H1 (cell line): Measurements from ENCODE around the gene RNU4-1.

Source experiments
- ASH2L ChIP-seq: fragments of 200-600, 300-600 bp; sonication (generic); IDR thresholded peaks from one replicate; pipeline ENCODE4 v1.7.1; 2017; ENCODE audit warnings: low read length
- ATF2 ChIP-seq: IDR thresholded peaks from 2 replicates; pipeline ENCODE4 v1.6.1; 2012; ENCODE audit warnings: low read length, inconsistent platforms
- CHD2 ChIP-seq: IDR thresholded peaks from 2 replicates; pipeline ENCODE4 v1.6.1; 2012; ENCODE audit warnings: low read length, improper control_type of control experiment
- GABPA ChIP-seq: IDR thresholded peaks from 2 replicates; pipeline ENCODE4 v1.6.1; 2011; ENCODE audit warnings: mild to moderate bottlenecking, low read length, moderate library complexity, borderline replicate concordance; ENCODE audit not compliant: insufficient read depth
- POLR2A ChIP-seq, 2 experiments: IDR thresholded peaks; 1 replicate in 1 of 2; 2 replicates in 1 of 2; pipeline ENCODE4 v1.6.1; 2011; ENCODE audit warnings: low read depth in 2 of 2, low read length in 2 of 2, mild to moderate bottlenecking in 2 of 2; ENCODE audit errors: control extremely low read depth in 1 of 2
- POLR2AphosphoS5 ChIP-seq: IDR thresholded peaks from 2 replicates; pipeline ENCODE4 v1.6.1; 2011; ENCODE audit warnings: low read depth, low read length
- RAD21 ChIP-seq, 2 experiments: IDR thresholded peaks in 1 of 2; conservative IDR thresholded peaks in 1 of 2; 2 replicates each; pipeline ENCODE4 v1.6.1; 2011; ENCODE audit warnings: low read depth in 2 of 2, low read length in 2 of 2, improper control_type of control experiment in 1 of 2, inconsistent platforms in 1 of 2, mild to moderate bottlenecking in 1 of 2, moderate library complexity in 1 of 2
- ZNF274 ChIP-seq: IDR thresholded peaks from 2 replicates; pipeline ENCODE4 v1.7.0; 2012; ENCODE audit warnings: low read length, borderline replicate concordance; ENCODE audit errors: extremely low read depth
- TF ChIP-seq, protein P1 (sequence below), 3 experiments: IDR thresholded peaks; 1 replicate in 2 of 3; 2 replicates in 1 of 3; pipeline versions ENCODE4 v1.5.1 to v1.6.1; 2011; ENCODE audit warnings: low read length in 3 of 3, mild to moderate bottlenecking in 3 of 3, inconsistent platforms in 2 of 3, low read depth in 1 of 3, moderate library complexity in 1 of 3; ENCODE audit not compliant: insufficient read depth in 1 of 3; ENCODE audit errors: control extremely low read depth in 1 of 3
- TF ChIP-seq, protein P2 (sequence below): IDR thresholded peaks from 2 replicates; pipeline ENCODE4 v1.6.1; 2012; ENCODE audit warnings: inconsistent platforms

- TF ChIP-seq, protein P1, sequence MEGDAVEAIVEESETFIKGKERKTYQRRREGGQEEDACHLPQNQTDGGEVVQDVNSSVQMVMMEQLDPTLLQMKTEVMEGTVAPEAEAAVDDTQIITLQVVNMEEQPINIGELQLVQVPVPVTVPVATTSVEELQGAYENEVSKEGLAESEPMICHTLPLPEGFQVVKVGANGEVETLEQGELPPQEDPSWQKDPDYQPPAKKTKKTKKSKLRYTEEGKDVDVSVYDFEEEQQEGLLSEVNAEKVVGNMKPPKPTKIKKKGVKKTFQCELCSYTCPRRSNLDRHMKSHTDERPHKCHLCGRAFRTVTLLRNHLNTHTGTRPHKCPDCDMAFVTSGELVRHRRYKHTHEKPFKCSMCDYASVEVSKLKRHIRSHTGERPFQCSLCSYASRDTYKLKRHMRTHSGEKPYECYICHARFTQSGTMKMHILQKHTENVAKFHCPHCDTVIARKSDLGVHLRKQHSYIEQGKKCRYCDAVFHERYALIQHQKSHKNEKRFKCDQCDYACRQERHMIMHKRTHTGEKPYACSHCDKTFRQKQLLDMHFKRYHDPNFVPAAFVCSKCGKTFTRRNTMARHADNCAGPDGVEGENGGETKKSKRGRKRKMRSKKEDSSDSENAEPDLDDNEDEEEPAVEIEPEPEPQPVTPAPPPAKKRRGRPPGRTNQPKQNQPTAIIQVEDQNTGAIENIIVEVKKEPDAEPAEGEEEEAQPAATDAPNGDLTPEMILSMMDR (IDR thresholded peaks at IDR 0.05; ENCODE audit: control extremely low read depth in 1 of 3, insufficient read depth in 1 of 3, low read depth in 1 of 3, low read length in 3 of 3), result no peak
- TF ChIP-seq CHD2 (no peak), POLR2A (IDR thresholded peaks at IDR 0.05; ENCODE audit: control extremely low read depth in 1 of 2, low read depth in 2 of 2, low read length in 2 of 2) (no peak), ATF2 (no peak), POLR2AphosphoS5 (no peak), GABPA (no peak), ZNF274 (no peak), ASH2L (no peak), RAD21 (IDR thresholded peaks at IDR 0.05 in 1 of 2, conservative IDR thresholded peaks at IDR 0.05 in 1 of 2; ENCODE audit: low read depth in 2 of 2, low read length in 2 of 2) (no peak)
- TF ChIP-seq, protein P2, sequence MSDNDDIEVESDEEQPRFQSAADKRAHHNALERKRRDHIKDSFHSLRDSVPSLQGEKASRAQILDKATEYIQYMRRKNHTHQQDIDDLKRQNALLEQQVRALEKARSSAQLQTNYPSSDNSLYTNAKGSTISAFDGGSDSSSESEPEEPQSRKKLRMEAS, result no peak
Observed at GRCh38 chr12:120328228-120328627, 35.2 kb upstream of the RNU4-1 start.
